BE2C (cell line): ENCODE measurements around the gene USH1G. TPM values are rescaled to one million over a fixed set of nuclear protein-coding genes. Genes with fewer than 3 reads are reported as not detected.
"Not testable (repeated sequence)": the region's sequence is repeated elsewhere in the genome, so short reads cannot be mapped to it uniquely, and the experiment has no call there.

Experiments used
- DNase-seq: peaks from one replicate; pipeline ENCODE4 v3.0.0-alpha.2; 2020
- H3K27me3 ChIP-seq: fragments of 250-450 bp; sonication (Bioruptor Pico); 2 replicates; pipeline ENCODE4 v1.5.1; 2020; ENCODE audit warnings: mild to moderate bottlenecking
- H3K36me3 ChIP-seq: fragments of 250-450 bp; sonication (Bioruptor Pico); 2 replicates; pipeline ENCODE4 v1.5.1; 2020; ENCODE audit warnings: mild to moderate bottlenecking
- H3K4me1 ChIP-seq: fragments of 250-450 bp; sonication (Bioruptor Pico); 2 replicates; pipeline ENCODE4 v1.5.1; 2020
- H3K4me3 ChIP-seq: 2 replicates; pipeline ENCODE4 v1.5.1; 2011; ENCODE audit warnings: low read depth, low read length
- H3K9me3 ChIP-seq: fragments of 250-450 bp; sonication (Bioruptor Pico); 2 replicates; pipeline ENCODE4 v1.5.1; 2020
- CTCF ChIP-seq: IDR thresholded peaks from 2 replicates; pipeline ENCODE4 v1.5.1; 2012; ENCODE audit warnings: mild to moderate bottlenecking, low read depth, low read length
- polyA plus RNA-seq: library from polyadenylated mRNA; unstranded; fragments of >200 nt; gene quantifications from one replicate; pipeline ENCODE4 v1.2.1, GENCODE V29; 2012; ENCODE audit warnings: low read depth, missing spikeins; ENCODE audit not compliant: insufficient read length, insufficient read depth

The USH1G gene
- not detected for polyA plus RNA-seq

GRCh38 chr17:74922694-74923537 lies at the start of gene USH1G:
Gene USH1G, minus strand, starts transcription at chr17:74923255. Its CDS starts 182 bp downstream, at chr17:74923073.
- no peak for TF ChIP-seq CTCF
- Histone ChIP-seq H3K9me3 (no peaks in the 10 kb centered on the region), H3K4me3 (no peak within 1 kb of the TSS), H3K36me3 (no peaks in the 10 kb centered on the region), H3K4me1 (no peaks in the 10 kb centered on the region), H3K27me3 (peaks cover 52% of the 10 kb centered on the region)
- DNase-seq: no peak

GRCh38 chr17:74972107-74972972 lies 49.3 kb upstream of the USH1G start, which contains the start of gene HID1:
Gene HID1, minus strand, starts transcription at chr17:74972759. Its CDS starts 103 bp downstream, at chr17:74972656.
- no peak for TF ChIP-seq CTCF
- Histone ChIP-seq H3K36me3 (no peaks in the 10 kb centered on the region), H3K4me3 (peak within 1 kb of the TSS; percentile 59), H3K9me3 (no peaks in the 10 kb centered on the region), H3K4me1 (no peaks in the 10 kb centered on the region; the same call in 1 of the 2 replicates), H3K27me3 (peaks cover 15% of the 10 kb centered on the region)
- DNase-seq: peak; percentile 80

GRCh38 chr17:74971842-74972106 lies 48.7 kb upstream of the USH1G start:
- TF ChIP-seq CTCF: no peak
- H3K4me3 ChIP-seq: peak overlapping the region; percentile 59
- no peaks in the 10 kb centered on the region for H3K36me3 ChIP-seq
- H3K4me1 ChIP-seq: no peaks in the 10 kb centered on the region; the same call in 1 of the 2 replicates
- DNase-seq: no peak
- peaks cover 15% of the 10 kb centered on the region for H3K27me3 ChIP-seq
- no peaks in the 10 kb centered on the region for H3K9me3 ChIP-seq

GRCh38 chr17:74971069-74971841 lies 48.2 kb upstream of the USH1G start:
- H3K9me3 ChIP-seq: no peaks in the 10 kb centered on the region
- peak overlapping the region; percentile 59; the same call in 1 of the 2 replicates for H3K4me3 ChIP-seq
- H3K4me1 ChIP-seq: no peaks in the 10 kb centered on the region; the same call in 1 of the 2 replicates
- no peak for DNase-seq
- H3K27me3 ChIP-seq: peaks cover 15% of the 10 kb centered on the region
- TF ChIP-seq CTCF: no peak
- no peaks in the 10 kb centered on the region for H3K36me3 ChIP-seq

- H3K9me3 ChIP-seq: no peaks in the 10 kb centered on the region
- no peaks in the 10 kb centered on the region; the same call in 1 of the 2 replicates for H3K4me1 ChIP-seq
- TF ChIP-seq CTCF: no peak
- no peaks in the 10 kb centered on the region for H3K36me3 ChIP-seq
- no peak overlapping the region for H3K4me3 ChIP-seq
- no peak for DNase-seq
- peaks cover 15% of the 10 kb centered on the region for H3K27me3 ChIP-seq
Measured at GRCh38 chr17:74970395-74970794, 47.3 kb upstream of the USH1G start.

GRCh38 chr17:74969501-74969900 lies 46.4 kb upstream of the USH1G start:
- H3K4me3 ChIP-seq, H3K4me1 ChIP-seq, H3K9me3 ChIP-seq, DNase-seq, H3K36me3 ChIP-seq: not testable (repeated sequence)
- H3K27me3 ChIP-seq: peaks cover 15% of the 10 kb centered on the region
